BJ (cell line): Measurements from ENCODE around the gene SLC4A2. TPM values are rescaled to one million over a fixed set of nuclear protein-coding genes. Genes with fewer than 3 reads are reported as not detected.

Experiments used
- CTCF ChIA-PET: fragments of 350-600 bp; formaldehyde crosslinking; extraction: SDS; loops from one replicate; lab custom pipeline; 2021; ENCODE audit warnings: antibody characterized with exemption, inconsistent platforms; lab: Yijun Ruan, JAX
- POLR2A ChIA-PET: fragments of 300-600 bp; sonication (Branson Sonifier 250); formaldehyde crosslinking; extraction: SDS; loops from one replicate; lab custom pipeline; 2021; ENCODE audit warnings: antibody characterized with exemption; lab: Charles Lee
- DNase-seq: peaks from one replicate; pipeline ENCODE4 v3.0.0-alpha.2; 2011; ENCODE audit warnings: low read depth
- H3K27me3 ChIP-seq: 2 replicates; pipeline ENCODE4 v1.6.0; 2011; ENCODE audit warnings: low read length; ENCODE audit not compliant: control insufficient read depth, insufficient read depth
- H3K36me3 ChIP-seq: 2 replicates; pipeline ENCODE4 v1.5.1; 2011; ENCODE audit warnings: low read length; ENCODE audit not compliant: control insufficient read depth, insufficient read depth
- H3K4me3 ChIP-seq: 2 replicates; pipeline ENCODE4 v1.5.1; 2011; ENCODE audit warnings: low read depth, mild to moderate bottlenecking, control low read depth, low read length
- polyA plus RNA-seq: library from polyadenylated mRNA; depleted of rRNA; stranded (reverse); fragments of >200 nt; gene quantifications from 2 replicates; pipeline ENCODE4 v1.2.3, GENCODE V29; 2011
- TF ChIP-seq, protein P1 (sequence below): IDR thresholded peaks from 2 replicates; pipeline ENCODE4 v1.5.1; 2011; ENCODE audit warnings: low read depth, mild to moderate bottlenecking, control low read depth, inconsistent platforms, low read length, moderate library complexity; ENCODE audit not compliant: insufficient read depth

SLC4A2 gene
- polyA plus RNA-seq, 1 experiment = 86.1 TPM

DNA sequence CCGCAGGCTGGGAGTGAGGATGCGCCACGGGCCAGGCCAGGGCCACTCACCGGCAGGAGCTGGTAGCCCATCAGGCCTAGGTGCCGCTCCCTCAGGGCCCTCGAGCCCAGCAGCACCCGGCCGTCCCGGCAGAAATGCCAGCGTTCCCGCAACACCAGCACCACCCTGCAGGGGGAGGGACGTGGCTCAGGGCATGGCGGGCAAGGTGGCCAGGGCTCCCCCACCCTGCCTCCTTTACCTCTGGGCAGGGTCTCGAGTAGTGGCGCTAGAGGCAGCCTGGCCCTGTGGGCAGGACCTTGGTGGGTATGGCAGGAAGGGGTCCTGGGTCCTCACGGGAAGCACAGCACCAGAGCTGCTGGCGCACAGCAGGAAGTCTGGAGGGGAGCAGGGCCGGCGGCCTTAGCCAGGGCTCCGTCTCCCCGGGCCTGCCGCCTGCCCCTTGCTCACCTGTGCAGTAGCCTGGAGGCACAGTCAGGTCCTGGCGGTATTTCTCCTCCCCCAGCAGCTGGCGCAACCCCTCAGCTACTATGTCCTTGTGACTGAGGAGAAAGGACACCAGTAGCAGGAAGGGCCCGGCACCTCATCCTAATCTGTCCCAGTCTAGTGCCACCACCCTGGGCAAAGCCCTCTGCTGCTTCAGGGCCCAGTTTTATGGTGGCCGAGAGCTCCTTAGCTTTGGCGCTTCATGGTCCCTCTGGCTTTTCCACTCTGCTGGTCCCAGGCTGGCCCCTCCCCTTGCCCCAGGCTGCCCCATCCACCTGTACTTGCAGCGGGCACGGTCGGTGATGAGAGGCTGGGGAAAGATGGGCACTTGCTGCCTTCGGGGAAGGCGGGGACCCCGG is 17.7 kb downstream of the SLC4A2 start:
- peaks cover 26% of the 10 kb centered on the region for H3K36me3 ChIP-seq
- no peak for DNase-seq
- no peaks in the 10 kb centered on the region for H3K27me3 ChIP-seq
- ChIA-PET CTCF (interaction anchor here (0.6 to 1.9 kb wide), 7 partner anchors 8 to 57 kb away, joined by 3 to 6 read pairs (median 4); no protein-coding TSS in a partner anchor), POLR2A (no interaction called here)
- H3K4me3 ChIP-seq = no peak overlapping the region
- TF ChIP-seq, protein P1, sequence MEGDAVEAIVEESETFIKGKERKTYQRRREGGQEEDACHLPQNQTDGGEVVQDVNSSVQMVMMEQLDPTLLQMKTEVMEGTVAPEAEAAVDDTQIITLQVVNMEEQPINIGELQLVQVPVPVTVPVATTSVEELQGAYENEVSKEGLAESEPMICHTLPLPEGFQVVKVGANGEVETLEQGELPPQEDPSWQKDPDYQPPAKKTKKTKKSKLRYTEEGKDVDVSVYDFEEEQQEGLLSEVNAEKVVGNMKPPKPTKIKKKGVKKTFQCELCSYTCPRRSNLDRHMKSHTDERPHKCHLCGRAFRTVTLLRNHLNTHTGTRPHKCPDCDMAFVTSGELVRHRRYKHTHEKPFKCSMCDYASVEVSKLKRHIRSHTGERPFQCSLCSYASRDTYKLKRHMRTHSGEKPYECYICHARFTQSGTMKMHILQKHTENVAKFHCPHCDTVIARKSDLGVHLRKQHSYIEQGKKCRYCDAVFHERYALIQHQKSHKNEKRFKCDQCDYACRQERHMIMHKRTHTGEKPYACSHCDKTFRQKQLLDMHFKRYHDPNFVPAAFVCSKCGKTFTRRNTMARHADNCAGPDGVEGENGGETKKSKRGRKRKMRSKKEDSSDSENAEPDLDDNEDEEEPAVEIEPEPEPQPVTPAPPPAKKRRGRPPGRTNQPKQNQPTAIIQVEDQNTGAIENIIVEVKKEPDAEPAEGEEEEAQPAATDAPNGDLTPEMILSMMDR = peak; percentile 42; the same call in 1 of the 2 replicates

- H3K4me3 ChIP-seq = no peak overlapping the region
- ChIA-PET POLR2A (no interaction called here), CTCF (interaction anchor here (0.5 to 1.9 kb wide), 8 partner anchors 8 to 203 kb away, joined by 3 to 6 read pairs (median 4); no protein-coding TSS in a partner anchor)
- H3K36me3 ChIP-seq = peaks cover 26% of the 10 kb centered on the region
- H3K27me3 ChIP-seq = no peaks in the 10 kb centered on the region
- TF ChIP-seq, protein P1 = no peak
- no peak for DNase-seq
Measured at GRCh38 chr7:151077705-151078232, 18.4 kb downstream of the SLC4A2 start.

GRCh38 chr7:151078233-151079040 is 19.0 kb downstream of the SLC4A2 start:
- Histone ChIP-seq H3K27me3 (no peaks in the 10 kb centered on the region), H3K4me3 (no peak overlapping the region), H3K36me3 (peaks cover 26% of the 10 kb centered on the region)
- TF ChIP-seq, protein P1 = no peak
- CTCF ChIA-PET = interaction anchor here (0.5 to 1.6 kb wide), 4 partner anchors 33 to 460 kb away, joined by 3 to 6 read pairs (median 3); no protein-coding TSS in a partner anchor
- POLR2A ChIA-PET = no interaction called here
- no peak for DNase-seq

GRCh38 chr7:151079199-151079910 is 20.0 kb downstream of the SLC4A2 start:
- TF ChIP-seq, protein P1 = no peak
- CTCF ChIA-PET = interaction anchor here (0.6 kb wide), 1 partner anchor 459 kb away, joined by 3 read pairs; no protein-coding TSS in a partner anchor

More at GRCh38 chr7:151079199-151079910, 20.0 kb downstream of the SLC4A2 start:
- H3K36me3 ChIP-seq = peaks cover 18% of the 10 kb centered on the region
- H3K27me3 ChIP-seq = no peaks in the 10 kb centered on the region
- H3K4me3 ChIP-seq = peak overlapping the region; percentile 79
- no peak for DNase-seq
- POLR2A ChIA-PET = no interaction called here
